HepG2 (cell line): ENCODE data around the gene PGK2. TPM values are rescaled to one million over a fixed set of nuclear protein-coding genes. Genes with fewer than 3 reads are reported as not detected.

Experiments
- ATAC-seq: fragments of 200-7000 bp; cut with Tn5 transposase; 3 replicates; pipeline ENCODE4 v1.9.1; 2020; ENCODE audit warnings: mild to moderate bottlenecking, moderate library complexity
- BruUV-seq: library from RNA; stranded (reverse); fragments of 400-500 nt; replicated peaks from 2 replicates; lab custom pipeline; 2021; lab: Mats Ljungman, UMichigan
- CTCF ChIA-PET: fragments of 300-600 bp; formaldehyde crosslinking; extraction: SDS; loops from one replicate; lab custom pipeline; 2021; ENCODE audit warnings: low total read pairs, inconsistent platforms, low intra/inter-chr PET ratio; lab: Yijun Ruan, JAX
- POLR2A ChIA-PET: fragments of 350-600 bp; sonication (Branson Sonifier 250); formaldehyde crosslinking; loops from one replicate; lab custom pipeline; 2020; ENCODE audit warnings: antibody characterized with exemption, inconsistent platforms; lab: Yijun Ruan, JAX
- DNase-seq: peaks from one replicate; pipeline ENCODE4 v3.0.0-alpha.2; 2015; ENCODE audit warnings: low spot score
- FAIRE-seq: peaks from 3 replicates; lab custom pipeline; 2011; peaks lifted over from hg19 to GRCh38; lab: Jason Lieb, UNC
- H2AFZ ChIP-seq: one replicate; pipeline ENCODE4 v1.6.1; 2011; ENCODE audit warnings: low read length, inconsistent platforms
- H3K27ac ChIP-seq: fragments of 300-600 bp; 3 replicates; pipeline ENCODE4 v1.8.0; 2011; ENCODE audit warnings: mixed run types, mild to moderate bottlenecking, mixed read lengths, low read length, inconsistent platforms; ENCODE audit not compliant: insufficient read depth; ENCODE audit errors: extremely low read length
- H3K27me3 ChIP-seq, 2 experiments: fragments of 200-600 bp in 1 of 2; 2 replicates in 1 of 2; 3 replicates in 1 of 2; pipeline versions ENCODE4 v1.6.0 to v1.8.0; 2011; ENCODE audit warnings: low read length in 2 of 2, mild to moderate bottlenecking in 2 of 2, moderate library complexity in 2 of 2, inconsistent platforms in 1 of 2; ENCODE audit not compliant: insufficient read depth in 2 of 2, control insufficient read depth in 1 of 2
- H3K36me3 ChIP-seq, 2 experiments: fragments of 200-600 bp in 1 of 2; replicated peaks in 1 of 2; 2 replicates in 1 of 2; 3 replicates in 1 of 2; pipeline versions ENCODE4 v1.5.1 to v1.8.0; 2011; ENCODE audit warnings: low read length in 2 of 2, inconsistent platforms in 1 of 2; ENCODE audit not compliant: insufficient read depth in 2 of 2, control insufficient read depth in 1 of 2
- H3K4me1 ChIP-seq: 2 replicates; pipeline ENCODE4 v1.5.1; 2012; ENCODE audit warnings: low read length, inconsistent platforms; ENCODE audit not compliant: insufficient read depth
- H3K4me2 ChIP-seq: 2 replicates; pipeline ENCODE4 v1.6.0; 2011; ENCODE audit warnings: low read depth, low read length, inconsistent platforms
- H3K4me3 ChIP-seq, 3 experiments: fragments of 200-600 bp in 1 of 3; sonication (generic), shearing (Covaris generic) in 1 of 3; replicated peaks in 1 of 3; 2 replicates each; pipeline ENCODE4 v1.5.1; 2011 to 2016; ENCODE audit warnings: low read length in 3 of 3, inconsistent platforms in 2 of 3, low read depth in 2 of 3, mild to moderate bottlenecking in 2 of 3, control low read depth in 1 of 3, mixed read lengths in 1 of 3; ENCODE audit not compliant: insufficient read depth in 1 of 3
- H3K79me2 ChIP-seq: one replicate; pipeline ENCODE4 v1.6.1; 2011; ENCODE audit warnings: low read length, inconsistent platforms; ENCODE audit not compliant: insufficient read depth
- H3K9ac ChIP-seq: 2 replicates; pipeline ENCODE4 v1.6.0; 2011; ENCODE audit warnings: mild to moderate bottlenecking, low read depth, low read length, inconsistent platforms; ENCODE audit not compliant: insufficient read depth
- H3K9me3 ChIP-seq: 2 replicates; pipeline ENCODE4 v1.5.1; 2012; ENCODE audit warnings: mild to moderate bottlenecking, low read length
- H4K20me1 ChIP-seq: 2 replicates; pipeline ENCODE4 v1.6.0; 2011; ENCODE audit warnings: inconsistent platforms, mild to moderate bottlenecking, low read length, moderate library complexity; ENCODE audit not compliant: insufficient read depth
- HOXA9 ChIP-seq: sonication (generic); formaldehyde crosslinking; IDR thresholded peaks from 2 replicates; pipeline ENCODE4 v1.8.1; 2022; ENCODE audit warnings: missing genetic modification reagents, mild to moderate bottlenecking, moderate library complexity, borderline replicate concordance
- ISL2 ChIP-seq: sonication (generic); formaldehyde crosslinking; IDR thresholded peaks from 2 replicates; pipeline ENCODE4 v1.5.0; 2020; ENCODE audit warnings: missing genetic modification reagents
- PHF5A ChIP-seq: IDR thresholded peaks from one replicate; pipeline ENCODE4 v1.6.1; 2018; ENCODE audit warnings: low read depth, missing genetic modification reagents; ENCODE audit not compliant: unreplicated experiment
- SNAI1 ChIP-seq: sonication (generic); formaldehyde crosslinking; IDR thresholded peaks from 2 replicates; pipeline ENCODE4 v1.5.0; 2020; ENCODE audit warnings: mild to moderate bottlenecking, missing genetic modification reagents, borderline replicate concordance
- ZFP37 ChIP-seq: sonication (generic); formaldehyde crosslinking; IDR thresholded peaks from 2 replicates; pipeline ENCODE4 v1.4.0; 2020; ENCODE audit warnings: missing genetic modification reagents, borderline replicate concordance
- ZNF609 ChIP-seq: sonication (generic); formaldehyde crosslinking; IDR thresholded peaks from 2 replicates; pipeline ENCODE4 v1.4.0; 2020; ENCODE audit warnings: mild to moderate bottlenecking, missing genetic modification reagents, borderline replicate concordance
- ZNF703 ChIP-seq: sonication (generic); formaldehyde crosslinking; IDR thresholded peaks from 2 replicates; pipeline ENCODE4 v1.5.1; 2020; ENCODE audit warnings: missing genetic modification reagents, mild to moderate bottlenecking, moderate library complexity, borderline replicate concordance
- ZNF749 ChIP-seq: sonication (generic); formaldehyde crosslinking; IDR thresholded peaks from 2 replicates; pipeline ENCODE4 v1.8.0; 2022; ENCODE audit warnings: mild to moderate bottlenecking, missing genetic modification reagents, moderate library complexity, borderline replicate concordance
- whole genome bisulfite sequencing: methylation state at CpG from one replicate; pipeline ENCODE4 v1.1.6; 2017; ENCODE audit warnings: low lambda C conversion rate; 5-methylcytosine and 5-hydroxymethylcytosine counted together
- in situ Hi-C: cut with HindIII; loops from 2 replicates; pipeline ENCODE4 v1.10.0; 2017; ENCODE audit warnings: low pct_unique_long_range_greater_than_20kb; ENCODE audit not compliant: extremely low pct_ligation_motif_present
- intact Hi-C: fragments of 100-400 bp; cut with micrococcal nuclease; formaldehyde crosslinking; loops from one replicate; pipeline ENCODE4 v1.10.0; 2022; ENCODE audit not compliant: unreplicated experiment
- polyA plus RNA-seq, 8 experiments: library from polyadenylated mRNA; depleted of rRNA in 3 of 8; stranded (reverse) in 7 of 8; unstranded in 1 of 8; fragments of >200 nt; fragmentation: Illumina TruSeq in 4 of 8; extraction: Trizol in 4 of 8; gene quantifications; 2 replicates each; pipeline versions ENCODE4 v1.2.1 to v1.2.3, GENCODE V29; 2011 to 2016; ENCODE audit warnings: low read depth in 4 of 8, missing spikeins in 1 of 8, mixed read lengths in 1 of 8; ENCODE audit not compliant: insufficient read depth in 1 of 8
- total RNA-seq, 5 experiments: library from RNA; depleted of rRNA; stranded (reverse); fragments of >200 nt; fragmentation: Illumina TruSeq; extraction: Trizol; gene quantifications; 2 replicates each; pipeline ENCODE4 v1.2.3, GENCODE V29; 2016; ENCODE audit warnings: low read depth in 1 of 5
- TF ChIP-seq, protein P1 (sequence below): sonication (generic); formaldehyde crosslinking; IDR thresholded peaks from 2 replicates; pipeline ENCODE4 v1.9.0; 2021; ENCODE audit warnings: missing genetic modification reagents, borderline replicate concordance
- TF ChIP-seq, protein P2 (sequence below): sonication (generic); formaldehyde crosslinking; IDR thresholded peaks from 2 replicates; pipeline ENCODE4 v1.5.0; 2020; ENCODE audit warnings: mild to moderate bottlenecking, low read depth, missing genetic modification reagents, borderline replicate concordance
- TF ChIP-seq, protein P3 (sequence below): sonication (generic); formaldehyde crosslinking; IDR thresholded peaks from 2 replicates; pipeline ENCODE4 v1.8.0; 2022; ENCODE audit warnings: mild to moderate bottlenecking, missing genetic modification reagents
- TF ChIP-seq, protein P4 (sequence below): IDR thresholded peaks from 2 replicates; pipeline ENCODE4 v1.6.1; 2016; ENCODE audit warnings: low read depth

PGK2 gene
- total and polyA plus RNA-seq, 2 of the 13 experiments (the other 11 are each of a cell fraction or from before 2014, with no cell fraction given) = not detected

GRCh38 chr6:49826743-49827406, 39.8 kb upstream of the PGK2 start:
- ChIA-PET POLR2A (no interaction called here), CTCF (no interaction called here)
- BruUV-seq = no TSS peak
- ATAC-seq = no peak
- no peaks in the 10 kb centered on the region for H3K79me2 ChIP-seq
- H3K36me3 ChIP-seq = no peaks in the 10 kb centered on the region
- in situ Hi-C loops (no loop called here), intact Hi-C loops (no loop called here)
- H4K20me1 ChIP-seq = no peaks in the 10 kb centered on the region
- H3K27me3 ChIP-seq = no peaks in the 10 kb centered on the region; a peak in 1 of 5 replicates
- no peaks in the 10 kb centered on the region for H3K4me1 ChIP-seq
- no peak overlapping the region for H3K27ac ChIP-seq
- 25% methylated on average over 5 of the region's 5 CpGs for WGBS
- FAIRE-seq = no peak
- no peaks in the 10 kb centered on the region for H3K9me3 ChIP-seq
- no peak for DNase-seq
- no peak overlapping the region for H3K4me3 ChIP-seq
- H3K4me2 ChIP-seq = no peak overlapping the region
- no peak overlapping the region for H2AFZ ChIP-seq
- no peak overlapping the region for H3K9ac ChIP-seq
- TF ChIP-seq SNAI1 (CRISPR knock-in tag) = no peak
- TF ChIP-seq ISL2 (CRISPR knock-in tag) = no peak
- TF ChIP-seq, protein P1, sequence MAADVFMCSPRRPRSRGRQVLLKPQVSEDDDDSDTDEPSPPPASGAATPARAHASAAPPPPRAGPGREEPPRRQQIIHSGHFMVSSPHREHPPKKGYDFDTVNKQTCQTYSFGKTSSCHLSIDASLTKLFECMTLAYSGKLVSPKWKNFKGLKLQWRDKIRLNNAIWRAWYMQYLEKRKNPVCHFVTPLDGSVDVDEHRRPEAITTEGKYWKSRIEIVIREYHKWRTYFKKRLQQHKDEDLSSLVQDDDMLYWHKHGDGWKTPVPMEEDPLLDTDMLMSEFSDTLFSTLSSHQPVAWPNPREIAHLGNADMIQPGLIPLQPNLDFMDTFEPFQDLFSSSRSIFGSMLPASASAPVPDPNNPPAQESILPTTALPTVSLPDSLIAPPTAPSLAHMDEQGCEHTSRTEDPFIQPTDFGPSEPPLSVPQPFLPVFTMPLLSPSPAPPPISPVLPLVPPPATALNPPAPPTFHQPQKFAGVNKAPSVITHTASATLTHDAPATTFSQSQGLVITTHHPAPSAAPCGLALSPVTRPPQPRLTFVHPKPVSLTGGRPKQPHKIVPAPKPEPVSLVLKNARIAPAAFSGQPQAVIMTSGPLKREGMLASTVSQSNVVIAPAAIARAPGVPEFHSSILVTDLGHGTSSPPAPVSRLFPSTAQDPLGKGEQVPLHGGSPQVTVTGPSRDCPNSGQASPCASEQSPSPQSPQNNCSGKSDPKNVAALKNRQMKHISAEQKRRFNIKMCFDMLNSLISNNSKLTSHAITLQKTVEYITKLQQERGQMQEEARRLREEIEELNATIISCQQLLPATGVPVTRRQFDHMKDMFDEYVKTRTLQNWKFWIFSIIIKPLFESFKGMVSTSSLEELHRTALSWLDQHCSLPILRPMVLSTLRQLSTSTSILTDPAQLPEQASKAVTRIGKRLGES (CRISPR knock-in tag) = no peak
- TF ChIP-seq PHF5A = no peak
- no peak for TF ChIP-seq ZNF609 (CRISPR knock-in tag)
- TF ChIP-seq, protein P2, sequence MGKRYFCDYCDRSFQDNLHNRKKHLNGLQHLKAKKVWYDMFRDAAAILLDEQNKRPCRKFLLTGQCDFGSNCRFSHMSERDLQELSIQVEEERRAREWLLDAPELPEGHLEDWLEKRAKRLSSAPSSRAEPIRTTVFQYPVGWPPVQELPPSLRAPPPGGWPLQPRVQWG = no peak
- TF ChIP-seq ZNF703 (CRISPR knock-in tag) = no peak
- TF ChIP-seq, protein P3, sequence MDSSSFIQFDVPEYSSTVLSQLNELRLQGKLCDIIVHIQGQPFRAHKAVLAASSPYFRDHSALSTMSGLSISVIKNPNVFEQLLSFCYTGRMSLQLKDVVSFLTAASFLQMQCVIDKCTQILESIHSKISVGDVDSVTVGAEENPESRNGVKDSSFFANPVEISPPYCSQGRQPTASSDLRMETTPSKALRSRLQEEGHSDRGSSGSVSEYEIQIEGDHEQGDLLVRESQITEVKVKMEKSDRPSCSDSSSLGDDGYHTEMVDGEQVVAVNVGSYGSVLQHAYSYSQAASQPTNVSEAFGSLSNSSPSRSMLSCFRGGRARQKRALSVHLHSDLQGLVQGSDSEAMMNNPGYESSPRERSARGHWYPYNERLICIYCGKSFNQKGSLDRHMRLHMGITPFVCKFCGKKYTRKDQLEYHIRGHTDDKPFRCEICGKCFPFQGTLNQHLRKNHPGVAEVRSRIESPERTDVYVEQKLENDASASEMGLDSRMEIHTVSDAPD (CRISPR knock-in tag) = no peak
- no peak for TF ChIP-seq ZNF749 (CRISPR knock-in tag)
- no peak for TF ChIP-seq ZFP37 (CRISPR knock-in tag)
- no peak for TF ChIP-seq HOXA9
- TF ChIP-seq, protein P4, sequence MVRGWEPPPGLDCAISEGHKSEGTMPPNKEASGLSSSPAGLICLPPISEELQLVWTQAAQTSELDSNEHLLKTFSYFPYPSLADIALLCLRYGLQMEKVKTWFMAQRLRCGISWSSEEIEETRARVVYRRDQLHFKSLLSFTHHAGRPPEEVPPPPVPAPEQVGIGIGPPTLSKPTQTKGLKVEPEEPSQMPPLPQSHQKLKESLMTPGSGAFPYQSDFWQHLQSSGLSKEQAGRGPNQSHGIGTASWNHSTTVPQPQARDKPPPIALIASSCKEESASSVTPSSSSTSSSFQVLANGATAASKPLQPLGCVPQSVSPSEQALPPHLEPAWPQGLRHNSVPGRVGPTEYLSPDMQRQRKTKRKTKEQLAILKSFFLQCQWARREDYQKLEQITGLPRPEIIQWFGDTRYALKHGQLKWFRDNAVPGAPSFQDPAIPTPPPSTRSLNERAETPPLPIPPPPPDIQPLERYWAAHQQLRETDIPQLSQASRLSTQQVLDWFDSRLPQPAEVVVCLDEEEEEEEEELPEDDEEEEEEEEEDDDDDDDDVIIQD = no peak
